H1 (cell line): ENCODE results near the gene TECPR2. TPM values are rescaled to one million over a fixed set of nuclear protein-coding genes. Genes with fewer than 3 reads are reported as not detected.

ENCODE experiments used
- CTCF ChIA-PET: fragments of 300-600 bp; sonication (Branson Sonifier 250); formaldehyde crosslinking; loops from one replicate; lab custom pipeline; 2021; ENCODE audit not compliant: partially characterized antibody; lab: Charles Lee
- POLR2A ChIA-PET: fragments of 300-600 bp; sonication (Branson Sonifier 250); formaldehyde crosslinking; loops from one replicate; lab custom pipeline; 2021; ENCODE audit warnings: inconsistent platforms; ENCODE audit not compliant: partially characterized antibody; lab: Charles Lee
- DNase-seq, 2 experiments: peaks; one replicate each; pipeline versions ENCODE4 v3.0.0 to v3.0.0-alpha.2; 2010 to 2022; ENCODE audit warnings: low spot score in 2 of 2, low read depth in 1 of 2, mixed read lengths in 1 of 2
- FAIRE-seq: peaks from 2 replicates; lab custom pipeline; 2011; peaks lifted over from hg19 to GRCh38; lab: Jason Lieb, UNC
- H2AFZ ChIP-seq: 2 replicates; pipeline ENCODE4 v1.8.1; 2012; ENCODE audit warnings: low read length, inconsistent platforms
- H2AK5ac ChIP-seq: 2 replicates; pipeline ENCODE4 v1.6.1; 2013; ENCODE audit warnings: low read depth, low read length
- H2BK120ac ChIP-seq: replicated peaks from 2 replicates; pipeline ENCODE3; 2013; ENCODE audit warnings: low read depth, low read length, inconsistent platforms
- H2BK12ac ChIP-seq: 2 replicates; pipeline ENCODE4 v1.6.1; 2013; ENCODE audit warnings: low read depth, low read length
- H2BK15ac ChIP-seq: 2 replicates; pipeline ENCODE4 v1.6.1; 2013; ENCODE audit warnings: low read length
- H2BK20ac ChIP-seq: 2 replicates; pipeline ENCODE4 v1.6.1; 2013; ENCODE audit warnings: low read length
- H2BK5ac ChIP-seq: 2 replicates; pipeline ENCODE4 v1.6.1; 2013; ENCODE audit warnings: low read depth, low read length
- H3K14ac ChIP-seq: 2 replicates; pipeline ENCODE4 v1.6.1; 2013; ENCODE audit warnings: inconsistent platforms; ENCODE audit not compliant: insufficient read length
- H3K18ac ChIP-seq: 2 replicates; pipeline ENCODE4 v1.6.1; 2013; ENCODE audit warnings: low read length; ENCODE audit errors: extremely low read depth
- H3K23ac ChIP-seq: 2 replicates; pipeline ENCODE4 v1.6.1; 2013; ENCODE audit warnings: inconsistent platforms; ENCODE audit not compliant: insufficient read length
- H3K23me2 ChIP-seq: 2 replicates; pipeline ENCODE4 v1.6.1; 2013; ENCODE audit warnings: low read depth, low read length
- H3K27ac ChIP-seq: 2 replicates; pipeline ENCODE4 v1.6.1; 2011; ENCODE audit warnings: low read depth, low read length, inconsistent platforms
- H3K27me3 ChIP-seq, 4 experiments: replicated peaks in 1 of 4; 1 replicate in 1 of 4; 2 replicates in 3 of 4; pipeline versions ENCODE4 v1.6.1 to v1.8.1; 2011 to 2013; ENCODE audit warnings: low read length in 3 of 4, mild to moderate bottlenecking in 3 of 4, inconsistent platforms in 2 of 4, mixed read lengths in 2 of 4, moderate library complexity in 1 of 4; ENCODE audit not compliant: control insufficient read depth in 3 of 4, insufficient read depth in 3 of 4; ENCODE audit errors: extremely low read depth in 1 of 4
- H3K36me3 ChIP-seq, 4 experiments: 2 replicates each; pipeline versions ENCODE4 v1.6.1 to v1.8.1; 2011 to 2013; ENCODE audit warnings: mild to moderate bottlenecking in 4 of 4, low read length in 3 of 4, moderate library complexity in 2 of 4, control low read depth in 1 of 4, inconsistent platforms in 1 of 4; ENCODE audit not compliant: insufficient read depth in 4 of 4, control insufficient read depth in 2 of 4
- H3K4ac ChIP-seq: replicated peaks from 2 replicates; pipeline ENCODE3; 2013; ENCODE audit warnings: low read length, low read depth, mixed read lengths, inconsistent platforms; ENCODE audit not compliant: insufficient read length
- H3K4me1 ChIP-seq, 4 experiments: replicated peaks in 1 of 4; 1 replicate in 1 of 4; 2 replicates in 3 of 4; pipeline versions ENCODE4 v1.6.1 to v1.8.1; 2011 to 2013; ENCODE audit warnings: low read length in 3 of 4, inconsistent platforms in 2 of 4, mixed read lengths in 1 of 4; ENCODE audit not compliant: insufficient read depth in 4 of 4, control insufficient read depth in 3 of 4
- H3K4me2 ChIP-seq, 2 experiments: 2 replicates each; pipeline versions ENCODE4 v1.6.1 to v1.8.1; 2011 to 2013; ENCODE audit warnings: low read depth in 2 of 2, low read length in 2 of 2, control low read depth in 1 of 2, inconsistent platforms in 1 of 2, mild to moderate bottlenecking in 1 of 2; ENCODE audit not compliant: insufficient read depth in 1 of 2
- H3K4me3 ChIP-seq, 4 experiments: fragments of 200-600, 300-600 bp in 1 of 4; sonication (generic), shearing (Covaris generic), sonication (Bioruptor Twin) in 1 of 4; 2 replicates each; pipeline versions ENCODE4 v1.5.1 to v1.8.1; 2011 to 2016; ENCODE audit warnings: low read length in 4 of 4, low read depth in 3 of 4, control low read depth in 2 of 4, inconsistent platforms in 2 of 4, mild to moderate bottlenecking in 2 of 4, mixed read lengths in 1 of 4, moderate library complexity in 1 of 4; ENCODE audit not compliant: insufficient read depth in 2 of 4; ENCODE audit errors: extremely low read depth in 1 of 4
- H3K56ac ChIP-seq: replicated peaks from 2 replicates; pipeline ENCODE3; 2013; ENCODE audit warnings: low read depth, mild to moderate bottlenecking, mixed read lengths, low read length, inconsistent platforms; ENCODE audit not compliant: insufficient read length
- H3K79me1 ChIP-seq: 2 replicates; pipeline ENCODE4 v1.6.1; 2013; ENCODE audit warnings: low read depth, low read length, control low read depth
- H3K79me2 ChIP-seq, 2 experiments: 2 replicates each; pipeline versions ENCODE4 v1.6.1 to v1.8.1; 2012 to 2013; ENCODE audit warnings: low read length in 2 of 2, mild to moderate bottlenecking in 2 of 2, inconsistent platforms in 1 of 2; ENCODE audit not compliant: insufficient read depth in 2 of 2, control insufficient read depth in 1 of 2
- H3K9ac ChIP-seq, 4 experiments: replicated peaks in 1 of 4; 1 replicate in 1 of 4; 2 replicates in 3 of 4; pipeline versions ENCODE4 v1.6.1 to v1.8.1; 2011 to 2013; ENCODE audit warnings: low read depth in 3 of 4, low read length in 3 of 4, control low read depth in 2 of 4, mild to moderate bottlenecking in 2 of 4, moderate library complexity in 2 of 4, inconsistent platforms in 1 of 4; ENCODE audit errors: extremely low read depth in 1 of 4
- H3K9me3 ChIP-seq, 2 experiments: 2 replicates each; pipeline versions ENCODE4 v1.6.1 to v1.8.1; 2012 to 2013; ENCODE audit warnings: mild to moderate bottlenecking in 2 of 2, moderate library complexity in 2 of 2, control low read depth in 1 of 2, inconsistent platforms in 1 of 2, low read depth in 1 of 2, low read length in 1 of 2, mixed read lengths in 1 of 2; ENCODE audit not compliant: insufficient read depth in 2 of 2
- H4K20me1 ChIP-seq, 2 experiments: replicated peaks in 1 of 2; 2 replicates each; pipeline versions ENCODE3 to v1.8.1; 2011 to 2013; ENCODE audit warnings: inconsistent platforms in 2 of 2, low read length in 2 of 2, mild to moderate bottlenecking in 1 of 2; ENCODE audit not compliant: insufficient read depth in 2 of 2, control insufficient read depth in 1 of 2
- H4K5ac ChIP-seq: 2 replicates; pipeline ENCODE4 v1.6.1; 2013; ENCODE audit warnings: low read length, low read depth, mixed read lengths, inconsistent platforms; ENCODE audit not compliant: insufficient read length
- H4K8ac ChIP-seq: 2 replicates; pipeline ENCODE4 v1.8.0; 2013; ENCODE audit warnings: mild to moderate bottlenecking, moderate library complexity, low read length, inconsistent platforms; ENCODE audit not compliant: insufficient read depth; ENCODE audit errors: extremely low read depth
- H4K91ac ChIP-seq: replicated peaks from 2 replicates; pipeline ENCODE3; 2013; ENCODE audit warnings: low read length, mixed read lengths, inconsistent platforms; ENCODE audit not compliant: insufficient read length
- CEBPB ChIP-seq: IDR thresholded peaks from 2 replicates; pipeline ENCODE4 v1.6.1; 2012; ENCODE audit warnings: low read depth, low read length
- CHD2 ChIP-seq: IDR thresholded peaks from 2 replicates; pipeline ENCODE4 v1.6.1; 2012; ENCODE audit warnings: low read length, improper control_type of control experiment
- CTBP2 ChIP-seq: IDR thresholded peaks from 2 replicates; pipeline ENCODE4 v1.7.0; 2011; ENCODE audit warnings: borderline replicate concordance, mild to moderate bottlenecking, moderate library complexity, mixed read lengths, low read length; ENCODE audit not compliant: insufficient read depth, insufficient read length
- CTCF ChIP-seq, 3 experiments: IDR thresholded peaks; 1 replicate in 2 of 3; 2 replicates in 1 of 3; pipeline versions ENCODE4 v1.5.1 to v1.6.1; 2011; ENCODE audit warnings: low read length in 3 of 3, mild to moderate bottlenecking in 3 of 3, inconsistent platforms in 2 of 3, low read depth in 1 of 3, moderate library complexity in 1 of 3; ENCODE audit not compliant: insufficient read depth in 1 of 3; ENCODE audit errors: control extremely low read depth in 1 of 3
- NRF1 ChIP-seq: IDR thresholded peaks from 2 replicates; pipeline ENCODE4 v1.6.1; 2011; ENCODE audit warnings: mild to moderate bottlenecking, low read depth, low read length, improper control_type of control experiment
- POLR2AphosphoS5 ChIP-seq: IDR thresholded peaks from 2 replicates; pipeline ENCODE4 v1.6.1; 2011; ENCODE audit warnings: low read depth, low read length
- POU5F1 ChIP-seq: IDR thresholded peaks from 2 replicates; pipeline ENCODE4 v1.6.1; 2011; ENCODE audit warnings: low read depth, mild to moderate bottlenecking, low read length, moderate library complexity
- RNF2 ChIP-seq: fragments of 200-900, 300-1000 bp; sonication (generic); IDR thresholded peaks from 2 replicates; pipeline ENCODE4 v1.7.1; 2016; ENCODE audit warnings: borderline replicate concordance, low read depth, mild to moderate bottlenecking, antibody characterized with exemption, low read length; ENCODE audit not compliant: poor library complexity, severe bottlenecking; ENCODE audit errors: missing control alignments
- SAP30 ChIP-seq: fragments of 300-600 bp; sonication (generic); IDR thresholded peaks from 2 replicates; pipeline ENCODE4 v1.7.1; 2012; ENCODE audit warnings: low read length, moderate library complexity, mild to moderate bottlenecking, inconsistent platforms; ENCODE audit not compliant: insufficient read depth, insufficient replicate concordance
- SP1 ChIP-seq: IDR thresholded peaks from 2 replicates; pipeline ENCODE4 v1.6.1; 2011; ENCODE audit warnings: low read depth, low read length
- SP4 ChIP-seq: IDR thresholded peaks from 2 replicates; pipeline ENCODE4 v1.6.1; 2012; ENCODE audit warnings: low read length, inconsistent platforms
- TAF1 ChIP-seq: IDR thresholded peaks from 2 replicates; pipeline ENCODE4 v1.6.1; 2011; ENCODE audit warnings: mild to moderate bottlenecking, low read depth, low read length
- TBP ChIP-seq: IDR thresholded peaks from 2 replicates; pipeline ENCODE4 v1.6.1; 2011; ENCODE audit warnings: low read depth, low read length, improper control_type of control experiment
- WGBS, 2 experiments: shearing (Covaris generic) in 1 of 2; methylation state at CpG; one replicate each; pipeline versions ENCODE4 v1.1.6 to v1.1.7; 2013 to 2015; ENCODE audit warnings: low lambda C conversion rate in 2 of 2, mixed read lengths in 2 of 2, inconsistent platforms in 1 of 2, low coverage in 1 of 2, missing lambda C conversion rate in 1 of 2; ENCODE audit not compliant: insufficient replicate concordance in 2 of 2, insufficient coverage in 1 of 2, insufficient read length in 1 of 2; ENCODE audit errors: extremely low coverage in 1 of 2, missing lambda C conversion rate in 1 of 2; 5-methylcytosine and 5-hydroxymethylcytosine counted together
- polyA plus RNA-seq, 7 experiments: library from polyadenylated mRNA; depleted of rRNA in 3 of 7; stranded (reverse) in 5 of 7; unstranded in 2 of 7; fragments of >200 nt in 5 of 7; fragments of 200-250 nt in 2 of 7; gene quantifications; 1 replicate in 5 of 7; 2 replicates in 1 of 7; 4 replicates in 1 of 7; pipeline versions ENCODE4 v1.2.1 to v1.2.3, GENCODE V29; 2011 to 2013; ENCODE audit warnings: missing spikeins in 2 of 7, mixed read lengths in 2 of 7
- total RNA-seq: library from RNA; stranded (reverse); fragmentation: NEBNext Ultra II Directional; extraction: Animal tissue kit (Norgen Biotek cat#: 25700); gene quantifications from 2 replicates; pipeline ENCODE4 v1.2.1, GENCODE V29; 2021

Gene TECPR2
- total and polyA plus RNA-seq, 2 of the 8 experiments (the other 6 are each of a cell fraction or from before 2014, with no cell fraction given): 6.8 to 19.4 TPM

DNA sequence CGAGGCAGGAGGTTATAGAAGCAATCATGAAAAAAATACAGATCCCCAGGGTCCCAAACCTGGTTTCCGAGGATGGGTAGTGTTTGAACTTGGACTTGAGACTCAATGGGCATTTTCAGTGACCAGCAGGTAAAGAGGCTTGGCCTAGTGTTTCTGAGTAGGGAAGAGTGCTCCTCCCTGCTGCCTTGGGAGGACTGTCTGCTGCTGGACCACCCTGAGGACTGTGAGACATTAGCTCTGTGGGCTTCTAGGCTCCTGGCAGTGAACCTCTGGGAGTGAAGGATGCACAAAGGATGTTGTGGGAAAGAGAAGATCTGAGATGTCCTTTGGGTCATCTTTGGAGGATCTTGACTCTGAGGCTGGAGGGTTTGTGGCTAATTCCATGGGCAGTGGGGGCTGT, 116.4 kb downstream of the TECPR2 start:
- H3K23ac ChIP-seq: no peak overlapping the region
- H3K27ac ChIP-seq: no peak overlapping the region
- no peak overlapping the region for H3K4ac ChIP-seq
- H2BK120ac ChIP-seq: no peak overlapping the region
- no peak overlapping the region for H4K91ac ChIP-seq
- H3K79me2 ChIP-seq: no peaks in the 10 kb centered on the region
- H3K9ac ChIP-seq: no peak overlapping the region
- H2AFZ ChIP-seq: no peak overlapping the region
- H3K4me3 ChIP-seq: no peak overlapping the region
- H4K5ac ChIP-seq: no peak overlapping the region
- FAIRE-seq (no peak), DNase-seq (no peak)
- H2BK5ac ChIP-seq: no peak overlapping the region
- POLR2A ChIA-PET: no interaction called here
- H4K20me1 ChIP-seq: peaks cover 0 to 3% of the 10 kb centered on the region in 2 experiments
- no peak overlapping the region for H3K14ac ChIP-seq
- H3K9me3 ChIP-seq: no peaks in the 10 kb centered on the region
- no peaks in the 10 kb centered on the region for H3K4me1 ChIP-seq
- H3K36me3 ChIP-seq: no peaks in the 10 kb centered on the region
- H2BK15ac ChIP-seq: no peak overlapping the region
- no peaks in the 10 kb centered on the region for H3K27me3 ChIP-seq
- 100% methylated on average over 2 of the region's 2 CpGs; no CpG with 5 or more reads in 1 of the 2 experiments for WGBS, 2 experiments
- H3K79me1 ChIP-seq: no peaks in the 10 kb centered on the region
- no peak overlapping the region for H4K8ac ChIP-seq
- no peak overlapping the region for H3K4me2 ChIP-seq
- no peak overlapping the region for H3K18ac ChIP-seq
- no peak overlapping the region for H2BK20ac ChIP-seq
- H3K56ac ChIP-seq: no peak overlapping the region
- no peak overlapping the region for H2BK12ac ChIP-seq
- no peak overlapping the region for H2AK5ac ChIP-seq
- H3K23me2 ChIP-seq: no peaks in the 10 kb centered on the region
- CTCF ChIA-PET: interaction anchor here (1.6 to 1.9 kb wide), 2 partner anchors 19 to 41 kb away, joined by 6 to 12 read pairs; no protein-coding TSS in a partner anchor
- TF ChIP-seq CTBP2 (no peak), POU5F1 (no peak), RNF2 (no peak), SAP30 (no peak), CEBPB (no peak), NRF1 (no peak), CHD2 (no peak), CTCF (IDR thresholded peaks at IDR 0.05; ENCODE audit: control extremely low read depth in 1 of 3, insufficient read depth in 1 of 3, low read depth in 1 of 3, low read length in 3 of 3) (no peak), SP4 (no peak), TAF1 (no peak), POLR2AphosphoS5 (no peak), SP1 (no peak), TBP (no peak)
